K562 (cell line): ENCODE data around the gene MARK4. TPM values are rescaled to one million over a fixed set of nuclear protein-coding genes. Genes with fewer than 3 reads are reported as not detected.

ENCODE experiments used
- AFF1 ChIP-seq, 2 experiments: fragments of 450-650 bp; IDR thresholded peaks; 2 replicates each; pipeline ENCODE4 v1.6.1; 2018; ENCODE audit warnings: mild to moderate bottlenecking in 2 of 2, low read depth in 1 of 2; ENCODE audit not compliant: partially characterized antibody in 2 of 2
- MCM2 ChIP-seq: fragments of 450-650 bp; IDR thresholded peaks from 2 replicates; pipeline ENCODE4 v1.6.1; 2017; ENCODE audit warnings: low read depth, mild to moderate bottlenecking
- SP1 ChIP-seq: sonication (generic); formaldehyde crosslinking; IDR thresholded peaks from 2 replicates; pipeline ENCODE4 v1.8.1; 2022; ENCODE audit warnings: mild to moderate bottlenecking, missing genetic modification reagents
- TEAD4 ChIP-seq, 2 experiments: sonication (generic) in 1 of 2; formaldehyde crosslinking in 1 of 2; IDR thresholded peaks; 2 replicates each; pipeline versions ENCODE4 v1.6.1 to v1.8.0; 2012 to 2022; ENCODE audit warnings: borderline replicate concordance in 1 of 2, inconsistent platforms in 1 of 2, low read length in 1 of 2, mild to moderate bottlenecking in 1 of 2, missing genetic modification reagents in 1 of 2
- ZBTB40 ChIP-seq, 2 experiments: fragments of 450-650 bp in 1 of 2; sonication (generic) in 1 of 2; formaldehyde crosslinking in 1 of 2; IDR thresholded peaks; 2 replicates each; pipeline versions ENCODE4 v1.7.1 to v1.9.0; 2016 to 2022; ENCODE audit warnings: inconsistent platforms in 1 of 2, mild to moderate bottlenecking in 1 of 2, missing genetic modification reagents in 1 of 2
- ZNF347 ChIP-seq: fragments of 450-650 bp; formaldehyde crosslinking; IDR thresholded peaks from 2 replicates; pipeline ENCODE4 v1.4.0; 2020; ENCODE audit warnings: low read depth, mild to moderate bottlenecking, moderate library complexity
- ZNF584 ChIP-seq: fragments of 200-800 bp; sonication (Bioruptor generic); IDR thresholded peaks from 2 replicates; pipeline ENCODE4 v1.6.1; 2016; ENCODE audit warnings: low read depth, mild to moderate bottlenecking, missing genetic modification characterization, missing compliant biosample characterization
- polyA plus RNA-seq, 8 experiments: library from polyadenylated mRNA; depleted of rRNA in 4 of 8; stranded (reverse) in 5 of 8; unstranded in 3 of 8; fragments of >200 nt; fragmentation: Nextera tagmentation in 2 of 8; fragmentation: Illumina TruSeq in 1 of 8; extraction: Ambion mirVana in 2 of 8; extraction: Trizol in 1 of 8; gene quantifications; 2 replicates each; pipeline versions ENCODE4 v1.2.1 to v1.2.3, GENCODE V29; 2011 to 2014; ENCODE audit warnings: inconsistent platforms in 1 of 8, missing spikeins in 1 of 8
- total RNA-seq, 7 experiments: library from RNA; depleted of rRNA in 6 of 7; stranded (reverse); fragments of >200 nt in 6 of 7; fragmentation: Illumina TruSeq in 2 of 7; extraction: Trizol in 2 of 7; gene quantifications; 2 replicates each; pipeline versions ENCODE4 v1.2.1 to v1.2.3, GENCODE V29; 2011 to 2021; ENCODE audit warnings: low replicate concordance in 1 of 7

The MARK4 gene
- total and polyA plus RNA-seq, 9 of the 15 experiments (the other 6 are each of a cell fraction or from before 2014, with no cell fraction given) = 0.52 to 29.4 (median 8.6) TPM

- TF ChIP-seq ZBTB40 (IDR thresholded peaks at IDR 0.05) (no peak), ZBTB40 (CRISPR knock-in tag; IDR thresholded peaks at IDR 0.05) (no peak), ZNF584 (CRISPR knock-in tag) (no peak), SP1 (CRISPR knock-in tag) (peak; percentile 33; the same call in 1 of the 2 replicates), AFF1 (IDR thresholded peaks at IDR 0.05; ENCODE audit: low read depth in 1 of 2, partially characterized antibody in 2 of 2) (no peak), MCM2 (no peak), TEAD4 (IDR thresholded peaks at IDR 0.05; ENCODE audit: low read length) (peak; percentile 65), TEAD4 (CRISPR knock-in tag; IDR thresholded peaks at IDR 0.05; ENCODE audit: borderline replicate concordance) (no peak), ZNF347 (CRISPR knock-in tag) (no peak)
Measured at GRCh38 chr19:45245334-45245787, 5.7 kb upstream of the MARK4 start, which contains the start of gene EXOC3L2 (continued).
